Measurements from ENCODE around the gene MEN1.

The MEN1 gene

DNA sequence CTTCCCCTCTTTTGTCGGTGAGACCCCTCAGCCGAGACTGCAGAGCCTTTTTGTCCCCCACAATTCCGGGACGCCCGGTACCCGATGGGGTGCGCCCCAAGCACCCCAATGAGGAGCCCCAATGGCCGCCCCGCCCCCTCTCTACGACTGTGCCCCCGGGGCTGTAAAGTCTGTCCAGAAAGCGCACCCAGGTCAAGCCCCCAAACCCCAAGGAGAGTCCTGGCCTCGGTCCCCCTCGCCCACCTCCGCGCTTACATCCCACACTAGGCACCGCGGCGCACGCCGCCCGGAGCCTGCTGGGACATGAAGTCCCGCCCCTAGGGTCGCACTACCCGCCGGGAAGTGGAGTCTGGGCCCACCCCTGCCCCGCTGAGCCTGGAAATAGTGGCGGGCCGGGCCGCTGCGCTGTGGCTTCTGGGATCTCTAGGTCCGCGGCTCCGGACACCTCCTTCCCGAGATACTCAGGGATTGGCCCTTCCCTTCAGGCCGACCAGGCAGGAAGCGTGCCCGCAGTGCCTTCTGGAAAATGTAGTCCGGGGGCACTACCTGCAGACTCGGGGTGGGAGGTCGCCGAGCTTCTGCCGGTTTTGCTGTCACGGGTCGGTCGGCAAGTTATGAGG, at the start of gene MEN1:
MEN1 (minus strand) TSS at position 281 of the 620 bp plus-strand sequence. CDS start 442 bp downstream, outside the sequence.
- no peaks in the 10 kb centered on the region for H3K4me1 ChIP-seq (ENCODE audit: insufficient read depth, poor library complexity, severe bottlenecking)
- H3K27ac ChIP-seq (ENCODE audit: poor library complexity, severe bottlenecking), result peak within 1 kb of the TSS; percentile 28
- peak; percentile 98 for ATAC-seq (ENCODE audit: low read depth)

GRCh38 chr11:64859542-64860414, 49.4 kb upstream of the MEN1 start:
- Histone ChIP-seq H3K27me3 (ENCODE audit: insufficient read depth, poor library complexity, severe bottlenecking) (no peaks in the 10 kb centered on the region), H3K36me3 (ENCODE audit: low read depth) (peaks cover 58% of the 10 kb centered on the region), H3K9me3 (ENCODE audit: severe bottlenecking) (no peaks in the 10 kb centered on the region), H3K4me1 (ENCODE audit: insufficient read depth, poor library complexity, severe bottlenecking) (peaks cover 44% of the 10 kb centered on the region), H3K27ac (ENCODE audit: poor library complexity, severe bottlenecking) (peak overlapping the region; percentile 99), H3K4me3 (ENCODE audit: severe bottlenecking) (no peak overlapping the region)
- TF ChIP-seq, protein P1, sequence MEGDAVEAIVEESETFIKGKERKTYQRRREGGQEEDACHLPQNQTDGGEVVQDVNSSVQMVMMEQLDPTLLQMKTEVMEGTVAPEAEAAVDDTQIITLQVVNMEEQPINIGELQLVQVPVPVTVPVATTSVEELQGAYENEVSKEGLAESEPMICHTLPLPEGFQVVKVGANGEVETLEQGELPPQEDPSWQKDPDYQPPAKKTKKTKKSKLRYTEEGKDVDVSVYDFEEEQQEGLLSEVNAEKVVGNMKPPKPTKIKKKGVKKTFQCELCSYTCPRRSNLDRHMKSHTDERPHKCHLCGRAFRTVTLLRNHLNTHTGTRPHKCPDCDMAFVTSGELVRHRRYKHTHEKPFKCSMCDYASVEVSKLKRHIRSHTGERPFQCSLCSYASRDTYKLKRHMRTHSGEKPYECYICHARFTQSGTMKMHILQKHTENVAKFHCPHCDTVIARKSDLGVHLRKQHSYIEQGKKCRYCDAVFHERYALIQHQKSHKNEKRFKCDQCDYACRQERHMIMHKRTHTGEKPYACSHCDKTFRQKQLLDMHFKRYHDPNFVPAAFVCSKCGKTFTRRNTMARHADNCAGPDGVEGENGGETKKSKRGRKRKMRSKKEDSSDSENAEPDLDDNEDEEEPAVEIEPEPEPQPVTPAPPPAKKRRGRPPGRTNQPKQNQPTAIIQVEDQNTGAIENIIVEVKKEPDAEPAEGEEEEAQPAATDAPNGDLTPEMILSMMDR (IDR thresholded peaks at IDR 0.05; ENCODE audit: poor library complexity, severe bottlenecking), result no peak
- DNase-seq (ENCODE audit: low spot score) (peak; percentile 62), ATAC-seq (ENCODE audit: low read depth) (no peak)

More for the DNA sequence above, at the start of gene MEN1:
- Histone ChIP-seq H3K4me3 (ENCODE audit: severe bottlenecking) (peak within 1 kb of the TSS; percentile 65), H3K9me3 (ENCODE audit: severe bottlenecking) (no peaks in the 10 kb centered on the region), H3K27me3 (ENCODE audit: insufficient read depth, poor library complexity, severe bottlenecking) (no peaks in the 10 kb centered on the region), H3K36me3 (ENCODE audit: low read depth) (peaks cover 10% of the 10 kb centered on the region)
- TF ChIP-seq, protein P1 (IDR thresholded peaks at IDR 0.05; ENCODE audit: poor library complexity, severe bottlenecking), result no peak
- DNase-seq (ENCODE audit: low spot score), result peak; percentile 97

DNA sequence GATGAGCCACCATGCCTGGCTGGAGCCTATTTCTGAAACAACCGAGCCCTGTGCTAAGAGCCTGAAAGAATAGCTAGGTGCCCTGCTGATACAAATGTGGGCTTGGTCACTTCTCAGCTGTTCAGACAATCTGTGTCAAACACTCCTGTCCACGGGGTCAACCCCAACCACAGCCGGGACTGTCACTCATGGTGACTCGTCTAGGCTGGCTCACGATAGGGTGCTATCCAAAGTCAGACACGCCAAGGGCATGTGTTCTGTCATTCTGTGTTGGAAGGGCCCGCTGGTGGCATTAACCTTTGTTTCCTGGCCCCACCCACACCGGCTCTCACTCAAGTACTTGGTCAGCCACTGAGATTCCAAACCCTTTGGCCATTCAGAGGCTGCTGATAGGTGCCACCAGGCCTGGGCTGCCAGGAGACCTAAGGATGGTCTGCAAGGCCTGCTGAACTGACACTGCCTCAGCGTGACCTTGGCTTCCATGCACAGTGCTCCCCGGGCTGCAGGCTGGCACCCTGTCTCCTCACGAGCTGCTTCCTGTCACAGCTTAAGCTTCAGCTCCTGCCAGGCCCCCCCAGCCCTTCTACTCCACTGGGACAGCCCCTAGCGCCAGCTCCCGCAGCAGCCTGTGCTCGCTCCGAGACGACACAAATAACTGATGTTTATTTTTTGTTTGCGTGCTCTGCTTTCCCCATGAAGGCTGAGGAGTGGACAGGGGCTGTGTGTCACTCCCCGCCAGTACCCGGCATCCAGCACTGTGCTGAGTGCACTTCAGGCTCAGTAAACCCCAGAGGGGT, 48.3 kb upstream of the MEN1 start:
- Histone ChIP-seq H3K9me3 (ENCODE audit: severe bottlenecking) (no peaks in the 10 kb centered on the region), H3K4me1 (ENCODE audit: insufficient read depth, poor library complexity, severe bottlenecking) (peaks cover 40% of the 10 kb centered on the region), H3K27me3 (ENCODE audit: insufficient read depth, poor library complexity, severe bottlenecking) (no peaks in the 10 kb centered on the region), H3K4me3 (ENCODE audit: severe bottlenecking) (no peak overlapping the region), H3K27ac (ENCODE audit: poor library complexity, severe bottlenecking) (peak overlapping the region; percentile 99), H3K36me3 (ENCODE audit: low read depth) (peaks cover 69% of the 10 kb centered on the region)
- peak; percentile 69 for DNase-seq (ENCODE audit: low spot score)
- TF ChIP-seq, protein P1 (IDR thresholded peaks at IDR 0.05; ENCODE audit: poor library complexity, severe bottlenecking), result no peak
- ATAC-seq (ENCODE audit: low read depth), result no peak

GRCh38 chr11:64857485-64857884, 47.1 kb upstream of the MEN1 start:
- no peaks in the 10 kb centered on the region for H3K27me3 ChIP-seq (ENCODE audit: insufficient read depth, poor library complexity, severe bottlenecking)
- H3K36me3 ChIP-seq (ENCODE audit: low read depth), result peaks cover 77% of the 10 kb centered on the region
- DNase-seq (ENCODE audit: low spot score) (no peak), ATAC-seq (ENCODE audit: low read depth) (no peak)
- peak overlapping the region; percentile 99 for H3K27ac ChIP-seq (ENCODE audit: poor library complexity, severe bottlenecking)
- no peaks in the 10 kb centered on the region for H3K9me3 ChIP-seq (ENCODE audit: severe bottlenecking)
- TF ChIP-seq, protein P1 (IDR thresholded peaks at IDR 0.05; ENCODE audit: poor library complexity, severe bottlenecking), result no peak
- no peak overlapping the region for H3K4me3 ChIP-seq (ENCODE audit: severe bottlenecking)
- peaks cover 34% of the 10 kb centered on the region for H3K4me1 ChIP-seq (ENCODE audit: insufficient read depth, poor library complexity, severe bottlenecking)
